Naive thymus-derived CD4-positive, alpha-beta T cell (primary cell): ENCODE results near the gene CENPP. TPM values are rescaled to one million over a fixed set of nuclear protein-coding genes. Genes with fewer than 3 reads are reported as not detected.
A peak's percentile ranks its signal among the peaks of the same experiment; 100 is the strongest.

Experiments used
- ATAC-seq: fragments of 150-1000 bp; cut with Tn5 transposase; 2 replicates; pipeline ENCODE4 v1.10.0; 2021; ENCODE audit warnings: mild to moderate bottlenecking, moderate library complexity
- CTCF ChIA-PET: fragments of 350-600 bp; sonication (Branson Sonifier 250); formaldehyde crosslinking; loops from one replicate; lab custom pipeline; 2021; ENCODE audit warnings: antibody characterized with exemption; lab: Charles Lee
- POLR2A ChIA-PET: fragments of 350-600 bp; sonication (Branson Sonifier 250); formaldehyde crosslinking; loops from one replicate; lab custom pipeline; 2021; ENCODE audit warnings: antibody characterized with exemption, inconsistent platforms; lab: Charles Lee
- DNase-seq, 9 donors: peaks; one replicate each; pipeline versions ENCODE4 v3.0.0 to v3.0.0-alpha.2; 2020 to 2022; ENCODE audit warnings: mixed read lengths in 1 of 9
- H3K27ac ChIP-seq: one replicate; pipeline ENCODE4 v1.7.0; 2013; ENCODE audit warnings: mild to moderate bottlenecking, low read depth, low read length, moderate library complexity
- H3K27me3 ChIP-seq, 2 donors: one replicate each; pipeline ENCODE4 v1.7.0; 2013; ENCODE audit warnings: low read length in 2 of 2, mild to moderate bottlenecking in 2 of 2, moderate library complexity in 2 of 2; ENCODE audit not compliant: control insufficient read depth in 2 of 2, insufficient read depth in 2 of 2
- H3K36me3 ChIP-seq, 3 experiments: 1 replicate in 2 of 3; 2 replicates in 1 of 3; pipeline ENCODE4 v1.7.0; 2013; ENCODE audit warnings: low read length in 3 of 3, mild to moderate bottlenecking in 3 of 3, moderate library complexity in 1 of 3; ENCODE audit not compliant: insufficient read depth in 3 of 3, control insufficient read depth in 2 of 3
- H3K4me1 ChIP-seq, 2 donors: one replicate each; pipeline ENCODE4 v1.7.0; 2013; ENCODE audit warnings: low read length in 2 of 2, mild to moderate bottlenecking in 2 of 2, moderate library complexity in 1 of 2; ENCODE audit not compliant: control insufficient read depth in 2 of 2, insufficient read depth in 2 of 2
- H3K4me3 ChIP-seq: 2 replicates; pipeline ENCODE4 v1.7.0; 2013; ENCODE audit warnings: mild to moderate bottlenecking, low read length
- H3K9me3 ChIP-seq, 3 experiments: 1 replicate in 2 of 3; 2 replicates in 1 of 3; pipeline ENCODE4 v1.7.0; 2013; ENCODE audit warnings: low read length in 3 of 3; ENCODE audit not compliant: control insufficient read depth in 2 of 3
- H3K27ac Mint-ChIP-seq, 9 donors: one replicate each; pipeline ENCODE4 v1.8.0; 2020 to 2022; ENCODE audit warnings: mixed read lengths in 9 of 9, mild to moderate bottlenecking in 8 of 9, moderate library complexity in 5 of 9, inconsistent platforms in 2 of 9
- H3K27me3 Mint-ChIP-seq, 5 donors: one replicate each; pipeline ENCODE4 v1.8.0; 2021 to 2022; ENCODE audit warnings: mixed read lengths in 5 of 5, mild to moderate bottlenecking in 1 of 5
- H3K36me3 Mint-ChIP-seq, 5 donors: one replicate each; pipeline ENCODE4 v1.8.0; 2020 to 2022; ENCODE audit warnings: mixed read lengths in 5 of 5, mild to moderate bottlenecking in 3 of 5, inconsistent platforms in 1 of 5
- H3K4me1 Mint-ChIP-seq, 7 donors: one replicate each; pipeline ENCODE4 v1.8.0; 2020 to 2022; ENCODE audit warnings: mixed read lengths in 7 of 7, mild to moderate bottlenecking in 3 of 7, inconsistent platforms in 1 of 7
- H3K4me3 Mint-ChIP-seq, 10 donors: one replicate each; pipeline ENCODE4 v1.8.0; 2020 to 2022; ENCODE audit warnings: mild to moderate bottlenecking in 10 of 10, mixed read lengths in 10 of 10, moderate library complexity in 6 of 10, inconsistent platforms in 2 of 10
- H3K9me3 Mint-ChIP-seq, 11 donors: one replicate each; pipeline ENCODE4 v1.8.0; 2020 to 2022; ENCODE audit warnings: mixed read lengths in 11 of 11, mild to moderate bottlenecking in 4 of 11, inconsistent platforms in 1 of 11, moderate library complexity in 1 of 11
- intact Hi-C, 2 donors: fragments of 100-400 bp; cut with micrococcal nuclease; formaldehyde crosslinking; loops; one replicate each; pipeline ENCODE4 v1.15.1; 2023
- polyA plus RNA-seq, 2 donors: library from polyadenylated mRNA; unstranded; fragments of 300-500 nt; fragmentation: Illumina TruSeq; gene quantifications; one replicate each; pipeline ENCODE4 v1.2.3, GENCODE V29; 2021
- total RNA-seq, 6 experiments: library from RNA in 5 of 6; stranded (reverse) in 5 of 6; gene quantifications; 1 replicate in 5 of 6; 2 replicates in 1 of 6; pipeline ENCODE4 v1.2.3 and lab custom pipeline; 2021 to 2026

CENPP gene
- total and polyA plus RNA-seq, 7 experiments from 2014 or later = 1.2 to 24.3 (median 3.8) TPM

- Mint-ChIP-seq H3K36me3 (peaks cover 5 to 28% (median 16%) of the 10 kb centered on the region in 5 donors), H3K4me3 (peak overlapping the region in 9 of 10 donors; percentile 21 to 94 (median 46)), H3K27me3 (no peaks in the 10 kb centered on the region), H3K9me3 (peaks cover 0 to 4% (median 0%) of the 10 kb centered on the region in 11 donors), H3K4me1 (peaks cover 20 to 73% (median 60%) of the 10 kb centered on the region in 7 donors), H3K27ac (peak overlapping the region in 7 of 9 donors; percentile 44 to 78 (median 49))
- ChIA-PET CTCF (no interaction called here), POLR2A (interaction anchor here (0.5 to 1.3 kb wide), 2 partner anchors 34 to 485 kb away, joined by 3 to 4 read pairs; no protein-coding TSS in a partner anchor)
- H3K9me3 ChIP-seq = no peaks in the 10 kb centered on the region
- DNase-seq = no peak
- H3K36me3 ChIP-seq = peaks cover 0 to 24% (median 3%) of the 10 kb centered on the region in 3 experiments
- intact Hi-C loops = loop anchor here (5.0 to 10.0 kb wide), 5 partner anchors 149 to 1161 kb away; partner anchors contain the start of genes FAM120A (in 1 of the 2), FAM120AOS (in 1 of the 2), SPTLC1 (in 1 of the 2) and ZNF484 (in 1 of the 2)
- no peaks in the 10 kb centered on the region for H3K27me3 ChIP-seq
- peaks cover 17 to 31% of the 10 kb centered on the region in 2 donors for H3K4me1 ChIP-seq
- no peak overlapping the region for H3K27ac ChIP-seq
- no peak for ATAC-seq
- no peak overlapping the region for H3K4me3 ChIP-seq
Observed at GRCh38 chr9:92290785-92291429, 34.8 kb upstream of the CENPP start.

DNA sequence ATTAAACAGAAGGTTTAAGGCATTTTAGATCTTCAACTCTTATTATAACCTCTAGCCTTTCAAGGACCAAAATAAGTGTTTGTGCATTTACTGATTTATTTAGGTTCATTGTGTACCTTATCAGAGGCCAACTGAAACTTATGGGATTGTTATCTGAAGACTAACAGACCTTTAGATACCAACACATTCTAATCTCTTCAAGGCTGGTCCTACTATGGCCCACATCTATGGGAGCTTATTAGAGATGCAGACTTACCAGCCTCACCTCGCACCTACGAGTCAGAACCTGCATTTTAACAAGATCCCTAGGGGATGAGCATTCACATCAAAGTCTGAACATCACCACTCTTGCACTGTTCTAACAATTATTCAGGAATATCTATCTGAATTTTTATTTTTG is 34.2 kb upstream of the CENPP start:
- ATAC-seq (no peak), DNase-seq (no peak)
- H3K4me3 ChIP-seq = no peak overlapping the region
- CTCF ChIA-PET = interaction anchor here (0.6 kb wide), 1 partner anchor 147 kb away, joined by 4 read pairs; no protein-coding TSS in a partner anchor
- H3K27ac ChIP-seq = no peak overlapping the region
- H3K4me1 Mint-ChIP-seq = peaks cover 20 to 77% (median 63%) of the 10 kb centered on the region in 7 donors
- POLR2A ChIA-PET = interaction anchor here (0.5 to 1.7 kb wide), 5 partner anchors 10 to 1031 kb away, joined by 3 to 17 read pairs (median 4); no protein-coding TSS in a partner anchor
- H3K27me3 Mint-ChIP-seq = no peaks in the 10 kb centered on the region
- intact Hi-C loops = loop anchor here (5.0 to 10.0 kb wide), 5 partner anchors 149 to 1161 kb away; partner anchors contain the start of genes FAM120A (in 1 of the 2), FAM120AOS (in 1 of the 2), SPTLC1 (in 1 of the 2) and ZNF484 (in 1 of the 2)
- no peaks in the 10 kb centered on the region for H3K27me3 ChIP-seq
- H3K9me3 Mint-ChIP-seq = peaks cover 0 to 4% (median 0%) of the 10 kb centered on the region in 11 donors
- peak overlapping the region in 7 of 10 donors; percentile 4 to 96 (median 55) for H3K4me3 Mint-ChIP-seq
- H3K36me3 ChIP-seq = peaks cover 0 to 19% (median 0%) of the 10 kb centered on the region in 3 experiments
- H3K36me3 Mint-ChIP-seq = peaks cover 5 to 28% (median 16%) of the 10 kb centered on the region in 5 donors
- no peaks in the 10 kb centered on the region for H3K9me3 ChIP-seq
- H3K27ac Mint-ChIP-seq = peak overlapping the region in 3 of 9 donors; percentile 13 to 98 (median 44)
- peaks cover 17 to 33% of the 10 kb centered on the region in 2 donors for H3K4me1 ChIP-seq

DNA sequence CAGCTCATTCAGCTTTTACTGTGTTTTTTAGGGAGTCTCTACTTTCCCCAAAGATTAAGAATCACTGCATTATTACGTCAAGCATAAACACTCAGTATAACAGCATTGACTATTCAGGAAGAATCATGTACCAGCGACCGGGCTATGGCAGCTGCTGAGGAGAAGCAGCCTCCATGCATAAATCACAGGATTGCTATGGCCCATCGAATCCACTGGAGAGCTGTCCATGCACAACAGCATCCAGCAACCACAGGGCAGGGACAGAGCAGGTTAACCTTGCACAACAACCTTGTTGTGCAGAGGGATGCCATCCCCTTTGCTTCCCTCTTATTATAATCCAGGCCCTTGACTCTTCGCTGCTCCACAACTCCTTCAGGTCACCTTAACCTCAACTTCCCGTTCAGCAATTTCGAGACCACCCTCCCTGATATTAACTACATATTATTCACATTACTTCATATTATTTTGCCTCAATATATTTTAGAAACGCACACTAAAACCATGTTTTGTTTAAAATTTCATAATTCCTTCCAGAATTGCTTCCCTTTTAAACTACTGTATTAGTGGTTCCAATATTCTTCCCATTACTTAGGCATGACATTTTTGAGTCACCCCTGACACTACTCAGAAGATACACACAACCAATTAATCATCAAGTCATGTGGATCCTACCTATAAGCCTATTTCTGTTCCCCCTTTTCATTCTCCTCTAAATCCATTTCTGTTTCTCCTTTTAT is 33.2 kb upstream of the CENPP start:
- intact Hi-C loops = loop anchor here (1.0 to 10.0 kb wide), 10 partner anchors 33 to 1160 kb away; partner anchors contain the start of genes CENPP (in 2 of the 2), IPPK (in 2 of the 2), NOL8 (in 2 of the 2) and SPTLC1 (in 2 of the 2)
- DNase-seq = no peak
- peaks cover 17 to 33% of the 10 kb centered on the region in 2 donors for H3K4me1 ChIP-seq
- no peaks in the 10 kb centered on the region for H3K27me3 ChIP-seq
- Mint-ChIP-seq H3K27me3 (no peaks in the 10 kb centered on the region), H3K4me3 (peak overlapping the region; percentile 85 to 99 (median 98)), H3K4me1 (peaks cover 20 to 79% (median 67%) of the 10 kb centered on the region in 7 donors), H3K9me3 (peaks cover 0 to 4% (median 0%) of the 10 kb centered on the region in 11 donors), H3K27ac (peak overlapping the region; percentile 74 to 100 (median 98)), H3K36me3 (peaks cover 9 to 30% (median 22%) of the 10 kb centered on the region in 5 donors)
- H3K36me3 ChIP-seq = peaks cover 0 to 14% (median 3%) of the 10 kb centered on the region in 3 experiments
- POLR2A ChIA-PET = interaction anchor here (0.6 to 1.7 kb wide), 4 partner anchors 9 to 573 kb away, joined by 4 to 17 read pairs (median 5); partner anchors contain the start of genes CENPP and NOL8
- no peaks in the 10 kb centered on the region for H3K9me3 ChIP-seq
- H3K4me3 ChIP-seq = peak overlapping the region; percentile 61
- peak overlapping the region; percentile 77 for H3K27ac ChIP-seq
- CTCF ChIA-PET = interaction anchor here (0.7 kb wide), 1 partner anchor 62 kb away, joined by 3 read pairs; no protein-coding TSS in a partner anchor
- ATAC-seq = no peak

DNA sequence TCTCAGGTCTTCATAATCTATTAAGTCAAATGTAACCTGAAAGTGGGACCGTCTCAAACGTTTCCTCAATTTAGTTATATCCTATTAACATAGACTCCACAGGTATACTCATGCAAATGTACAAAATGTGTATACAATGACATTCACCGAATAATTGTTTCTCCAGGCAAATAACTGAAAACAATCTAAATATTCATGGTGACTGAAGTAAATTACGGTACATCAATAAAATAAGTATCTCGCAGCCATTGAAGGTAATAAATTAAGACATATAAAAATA is 32.7 kb upstream of the CENPP start:
- H3K27ac ChIP-seq = peak overlapping the region; percentile 77
- H3K9me3 ChIP-seq = no peaks in the 10 kb centered on the region
- ChIA-PET POLR2A (interaction anchor here (1.1 to 1.7 kb wide), 2 partner anchors 9 to 32 kb away, joined by 6 to 17 read pairs; partner anchors contain the start of genes CENPP and NOL8), CTCF (interaction anchor here (0.7 kb wide), 1 partner anchor 62 kb away, joined by 3 read pairs; no protein-coding TSS in a partner anchor)
- intact Hi-C loops = loop anchor here (1.0 to 10.0 kb wide), 10 partner anchors 32 to 1159 kb away; partner anchors contain the start of genes CENPP (in 2 of the 2), IPPK (in 2 of the 2), NOL8 (in 2 of the 2) and SPTLC1 (in 2 of the 2)
- peak overlapping the region; percentile 61 for H3K4me3 ChIP-seq
- H3K9me3 Mint-ChIP-seq = peaks cover 0 to 4% (median 0%) of the 10 kb centered on the region in 11 donors
- H3K36me3 ChIP-seq = peaks cover 0 to 14% (median 3%) of the 10 kb centered on the region in 3 experiments
- DNase-seq = no peak
- H3K27ac Mint-ChIP-seq = peak overlapping the region; percentile 74 to 100 (median 98)
- peaks cover 9 to 26% (median 24%) of the 10 kb centered on the region in 5 donors for H3K36me3 Mint-ChIP-seq
- peaks cover 17 to 33% of the 10 kb centered on the region in 2 donors for H3K4me1 ChIP-seq
- peaks cover 21 to 74% (median 64%) of the 10 kb centered on the region in 7 donors for H3K4me1 Mint-ChIP-seq
- no peaks in the 10 kb centered on the region for H3K27me3 Mint-ChIP-seq
- H3K4me3 Mint-ChIP-seq = peak overlapping the region; percentile 85 to 99 (median 98)
- no peaks in the 10 kb centered on the region for H3K27me3 ChIP-seq
- no peak for ATAC-seq

DNA sequence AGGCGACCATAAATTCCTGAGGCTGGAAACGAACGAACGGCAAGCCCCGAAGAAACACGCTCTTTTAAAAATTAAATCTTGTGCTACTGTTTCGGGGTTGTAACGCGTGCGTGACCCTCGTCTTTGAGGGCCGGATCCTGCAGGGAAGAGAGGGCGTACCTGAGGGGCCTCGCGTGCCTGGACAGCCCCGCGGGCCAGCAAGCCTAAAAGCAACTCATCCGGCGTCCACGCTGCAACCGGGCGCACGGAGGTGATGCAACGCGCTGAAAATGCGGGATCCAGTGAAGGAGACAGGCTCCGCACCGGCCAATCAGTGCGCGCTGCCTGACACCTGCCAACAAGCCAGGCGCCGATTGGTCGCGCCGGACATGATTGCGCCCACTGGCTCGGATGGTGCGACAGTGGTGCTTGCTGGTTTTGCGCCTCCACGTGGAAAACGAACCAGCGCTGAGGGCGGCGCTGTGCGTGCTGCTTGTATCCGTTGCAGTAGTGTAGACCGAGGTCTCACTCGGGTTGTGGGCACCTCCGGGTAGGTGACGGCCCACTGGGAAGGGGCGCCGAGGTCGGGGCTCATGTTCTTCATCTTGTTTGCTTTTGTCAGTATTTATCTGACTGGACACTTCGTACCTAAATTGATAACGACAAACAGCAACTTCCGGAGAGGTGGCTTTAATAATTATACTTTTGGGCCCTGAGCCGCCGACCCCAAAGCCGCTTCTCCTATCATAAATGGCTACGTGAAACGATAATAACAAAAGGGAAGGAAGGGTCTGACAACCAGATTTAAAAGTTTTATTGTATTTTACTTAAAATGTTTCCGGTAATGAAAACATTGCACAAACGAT is 32.1 kb upstream of the CENPP start, which contains the start of gene IARS1:
Gene IARS1 (minus strand): TSS at position 246 of the 845 bp plus-strand sequence. CDS start 4,278 bp downstream, outside the sequence.
- Mint-ChIP-seq H3K36me3 (peaks cover 3 to 26% (median 19%) of the 10 kb centered on the region in 5 donors), H3K27ac (peak within 1 kb of the TSS; percentile 95 to 100 (median 98)), H3K4me1 (peaks cover 23 to 68% (median 62%) of the 10 kb centered on the region in 7 donors), H3K9me3 (peaks cover 0 to 4% (median 0%) of the 10 kb centered on the region in 11 donors), H3K4me3 (peak within 1 kb of the TSS; percentile 85 to 99 (median 98)), H3K27me3 (no peaks in the 10 kb centered on the region)
- CTCF ChIA-PET = interaction anchor here (0.7 kb wide), 1 partner anchor 63 kb away, joined by 3 read pairs; no protein-coding TSS in a partner anchor
- no peaks in the 10 kb centered on the region for H3K27me3 ChIP-seq
- peak within 1 kb of the TSS; percentile 78 for H3K27ac ChIP-seq
- DNase-seq = peak; percentile 97 to 100 (median 100)
- H3K36me3 ChIP-seq = peaks cover 0 to 14% (median 3%) of the 10 kb centered on the region in 3 experiments
- POLR2A ChIA-PET = interaction anchor here (1.0 to 1.1 kb wide), 2 partner anchors 32 to 177 kb away, joined by 3 to 6 read pairs; partner anchors contain the start of genes CENPP and NOL8
- ATAC-seq = peak; percentile 98
- no peaks in the 10 kb centered on the region for H3K9me3 ChIP-seq
- H3K4me3 ChIP-seq = peak within 1 kb of the TSS; percentile 61
- intact Hi-C loops = loop anchor here (1.0 to 10.0 kb wide), 11 partner anchors 28 to 1159 kb away; partner anchors contain the start of genes CENPP (in 2 of the 2), IPPK (in 2 of the 2), NOL8 (in 2 of the 2) and SPTLC1 (in 2 of the 2)
- peaks cover 17 to 33% of the 10 kb centered on the region in 2 donors for H3K4me1 ChIP-seq
